Measurements from ENCODE around the gene PDLIM5.

The PDLIM5 gene

GRCh38 chr4:94534401-94535312 lies 82.9 kb downstream of the PDLIM5 start:
- DNase-seq (ENCODE audit: low read depth in 1 of 2, low spot score in 1 of 2) = peak in 1 of 2 experiments; percentile 25
- in situ Hi-C loops (cut with HindIII; ENCODE audit: low pct_unique_long_range_greater_than_20kb, low sequenced_read_pairs) = no loop called here
- no peak for TF ChIP-seq JUND (IDR thresholded peaks at IDR 0.05; ENCODE audit: low read depth)

DNA sequence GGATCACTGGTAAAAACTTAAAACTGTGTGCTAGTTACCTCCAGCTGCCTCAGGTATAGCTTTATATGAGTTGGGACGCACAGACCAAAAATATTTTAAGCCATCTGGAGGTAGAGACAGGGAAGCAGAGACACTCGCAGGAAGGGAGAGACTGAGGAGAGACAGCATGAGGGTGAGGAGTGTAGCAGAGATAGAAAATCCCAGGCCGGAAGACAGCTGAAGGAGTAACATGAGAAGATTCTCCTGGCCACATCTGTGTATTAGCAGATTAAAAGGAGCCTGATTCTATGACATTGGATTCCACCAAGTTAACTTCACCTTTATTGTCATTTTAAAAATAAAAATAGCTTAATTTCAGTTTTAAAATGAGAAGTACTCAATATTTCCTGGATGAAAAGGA lies 84.3 kb downstream of the PDLIM5 start:
- no peak for DNase-seq (ENCODE audit: low read depth in 1 of 2, low spot score in 1 of 2)
- in situ Hi-C loops (cut with HindIII; ENCODE audit: low pct_unique_long_range_greater_than_20kb, low sequenced_read_pairs) = no loop called here
- no peak for TF ChIP-seq JUND (IDR thresholded peaks at IDR 0.05; ENCODE audit: low read depth)

GRCh38 chr4:94536649-94537469 lies 85.1 kb downstream of the PDLIM5 start:
- DNase-seq (ENCODE audit: low read depth in 1 of 2, low spot score in 1 of 2) = no peak
- TF ChIP-seq JUND (IDR thresholded peaks at IDR 0.05; ENCODE audit: low read depth) = no peak
- in situ Hi-C loops (cut with HindIII; ENCODE audit: low pct_unique_long_range_greater_than_20kb, low sequenced_read_pairs) = no loop called here

GRCh38 chr4:94537921-94538628 lies 86.3 kb downstream of the PDLIM5 start:
- DNase-seq (ENCODE audit: low read depth in 1 of 2, low spot score in 1 of 2) = no peak
- TF ChIP-seq JUND (IDR thresholded peaks at IDR 0.05; ENCODE audit: low read depth) = no peak
- in situ Hi-C loops (cut with HindIII; ENCODE audit: low pct_unique_long_range_greater_than_20kb, low sequenced_read_pairs) = no loop called here

DNA sequence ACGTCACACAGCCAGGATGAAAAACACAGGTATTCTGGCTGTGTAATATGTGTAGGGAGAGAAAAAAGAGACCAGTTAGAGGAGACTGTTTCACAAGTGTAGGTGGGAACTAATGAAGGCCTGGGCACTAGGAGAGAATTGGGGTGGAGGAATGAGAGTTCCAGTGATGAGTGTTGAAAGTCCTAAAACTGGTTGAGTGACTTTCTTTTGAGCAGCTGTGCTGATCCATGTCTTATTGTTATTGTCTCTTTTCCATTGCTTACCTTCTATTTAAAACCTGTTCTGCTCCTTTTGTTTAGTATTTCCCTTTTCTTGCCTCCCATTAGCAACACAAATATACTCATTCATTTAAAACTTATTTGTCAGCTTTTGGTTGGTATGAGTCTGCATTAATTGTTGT lies 88.7 kb downstream of the PDLIM5 start:
- in situ Hi-C loops (cut with HindIII; ENCODE audit: low pct_unique_long_range_greater_than_20kb, low sequenced_read_pairs) = no loop called here

DNA sequence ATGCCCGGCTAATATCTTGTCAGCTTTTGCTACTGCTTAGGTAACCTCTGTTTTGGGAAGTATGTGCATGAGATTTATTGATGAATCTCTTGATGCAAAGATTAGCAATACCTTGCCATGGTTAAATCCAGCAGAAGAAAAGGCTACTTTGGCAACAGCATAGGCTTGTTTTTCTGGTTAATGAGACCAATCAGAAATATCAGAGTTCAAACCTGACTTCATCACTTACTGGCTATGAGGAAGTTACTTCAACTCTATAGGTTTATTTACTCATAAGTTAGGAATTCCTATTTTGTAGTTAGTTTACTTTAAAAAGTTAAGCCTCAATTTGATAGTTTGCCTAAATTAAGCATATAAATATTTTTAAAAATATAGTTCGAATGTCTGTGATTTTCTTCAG lies 93.1 kb downstream of the PDLIM5 start:
- TF ChIP-seq JUND (IDR thresholded peaks at IDR 0.05; ENCODE audit: low read depth) = no peak
- DNase-seq (ENCODE audit: low read depth in 1 of 2, low spot score in 1 of 2) = no peak
- in situ Hi-C loops (cut with HindIII; ENCODE audit: low pct_unique_long_range_greater_than_20kb, low sequenced_read_pairs) = no loop called here

More for the DNA sequence above, 88.7 kb downstream of the PDLIM5 start:
- DNase-seq (ENCODE audit: low read depth in 1 of 2, low spot score in 1 of 2) = peak in 1 of 2 experiments; percentile 65
- no peak for TF ChIP-seq JUND (IDR thresholded peaks at IDR 0.05; ENCODE audit: low read depth)

- DNase-seq (ENCODE audit: low read depth in 1 of 2, low spot score in 1 of 2) = no peak
- no peak for TF ChIP-seq JUND (IDR thresholded peaks at IDR 0.05; ENCODE audit: low read depth)
- in situ Hi-C loops (cut with HindIII; ENCODE audit: low pct_unique_long_range_greater_than_20kb, low sequenced_read_pairs) = no loop called here
Observed at GRCh38 chr4:94545296-94545695, 93.6 kb downstream of the PDLIM5 start.

- TF ChIP-seq JUND (IDR thresholded peaks at IDR 0.05; ENCODE audit: low read depth) = no peak
- in situ Hi-C loops (cut with HindIII; ENCODE audit: low pct_unique_long_range_greater_than_20kb, low sequenced_read_pairs) = no loop called here
- DNase-seq (ENCODE audit: low read depth in 1 of 2, low spot score in 1 of 2) = no peak
Observed at GRCh38 chr4:94546949-94547348, 95.2 kb downstream of the PDLIM5 start.

GRCh38 chr4:94548571-94548970 lies 96.8 kb downstream of the PDLIM5 start:
- in situ Hi-C loops (cut with HindIII; ENCODE audit: low pct_unique_long_range_greater_than_20kb, low sequenced_read_pairs) = no loop called here
- DNase-seq (ENCODE audit: low read depth in 1 of 2, low spot score in 1 of 2) = no peak
- no peak for TF ChIP-seq JUND (IDR thresholded peaks at IDR 0.05; ENCODE audit: low read depth)

GRCh38 chr4:94550352-94550751 lies 98.6 kb downstream of the PDLIM5 start:
- no peak for DNase-seq (ENCODE audit: low read depth in 1 of 2, low spot score in 1 of 2)
- no peak for TF ChIP-seq JUND (IDR thresholded peaks at IDR 0.05; ENCODE audit: low read depth)
- in situ Hi-C loops (cut with HindIII; ENCODE audit: low pct_unique_long_range_greater_than_20kb, low sequenced_read_pairs) = no loop called here

- in situ Hi-C loops (cut with HindIII; ENCODE audit: low pct_unique_long_range_greater_than_20kb, low sequenced_read_pairs) = no loop called here
- DNase-seq (ENCODE audit: low read depth in 1 of 2, low spot score in 1 of 2) = no peak
- no peak for TF ChIP-seq JUND (IDR thresholded peaks at IDR 0.05; ENCODE audit: low read depth)
Observed at GRCh38 chr4:94550851-94551250, 99.1 kb downstream of the PDLIM5 start.

All from T47D (cell line).